Thyroid gland (tissue), 4 donors: Measurements from ENCODE around the gene ZNF652.

Experiments
- CTCF ChIP-seq, 6 experiments: fragments of 200-600 bp in 3 of 6; fragments of 450-650 bp in 3 of 6; sonication (generic) in 3 of 6; IDR thresholded peaks; one replicate each; pipeline ENCODE4 v1.5.1; 2016 to 2019; ENCODE audit warnings: antibody characterized with exemption in 6 of 6, mild to moderate bottlenecking in 2 of 6, inconsistent platforms in 1 of 6, moderate library complexity in 1 of 6
- POLR2A ChIP-seq, 2 donors: fragments of 450-650 bp; IDR thresholded peaks; one replicate each; pipeline ENCODE4 v1.6.1; 2017; ENCODE audit warnings: antibody characterized with exemption in 2 of 2, mild to moderate bottlenecking in 2 of 2, moderate library complexity in 1 of 2

GRCh38 chr17:49372425-49372824 lies 10.4 kb upstream of the ZNF652 start:
- TF ChIP-seq CTCF (IDR thresholded peaks at IDR 0.05) (no peak), POLR2A (IDR thresholded peaks at IDR 0.05) (no peak)
